Measurements from ENCODE around the gene CAMTA2.

CAMTA2 gene

DNA sequence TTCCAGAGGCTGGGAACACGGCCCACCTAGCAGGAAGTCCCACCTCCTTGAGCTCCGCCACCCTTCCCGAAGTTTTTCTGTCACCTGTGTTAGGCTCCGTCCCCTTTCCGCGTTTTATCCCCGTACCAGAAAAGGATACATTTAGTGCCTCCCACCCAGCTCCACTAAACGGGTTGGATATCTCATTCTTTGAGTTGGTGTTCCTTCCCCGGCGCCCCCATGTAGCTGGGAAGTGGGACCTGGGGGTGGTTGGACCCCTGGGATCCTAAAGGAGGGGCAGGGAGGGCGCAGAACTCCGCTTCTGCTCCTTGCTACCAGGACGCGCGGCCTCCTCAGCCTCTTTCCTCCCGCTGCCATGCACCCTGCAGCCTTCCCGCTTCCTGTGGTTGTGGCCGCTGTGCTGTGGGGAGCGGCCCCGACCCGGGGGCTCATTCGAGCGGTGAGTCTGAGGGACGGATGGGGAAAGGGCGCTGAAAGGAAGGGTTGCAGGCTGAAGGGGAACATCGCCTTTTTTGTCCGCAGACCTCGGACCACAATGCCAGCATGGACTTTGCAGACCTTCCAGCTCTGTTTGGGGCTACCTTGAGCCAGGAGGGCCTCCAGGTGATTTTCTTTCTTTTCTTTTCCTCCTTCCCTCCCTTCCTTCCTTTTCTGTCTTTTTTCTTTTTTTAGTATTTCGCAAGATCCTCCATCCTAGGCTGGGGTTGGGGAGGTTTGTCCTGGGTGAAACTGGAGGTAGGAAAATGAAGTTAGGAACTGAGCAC, 46.7 kb downstream of the CAMTA2 start:
- Histone ChIP-seq H3K9ac (ENCODE audit: low read length) (peak overlapping the region; percentile 95), H3K27me3 (replicated peaks; ENCODE audit: insufficient read depth, low read length) (no peaks in the 10 kb centered on the region), H3K9me3 (replicated peaks; ENCODE audit: insufficient read depth, low read length) (no peaks in the 10 kb centered on the region), H3K27ac (ENCODE audit: low read length) (peak overlapping the region; percentile 91), H3K79me2 (ENCODE audit: low read length) (peaks cover 80% of the 10 kb centered on the region), H3K9me2 (replicated peaks; ENCODE audit: insufficient read depth, low read length) (no peaks in the 10 kb centered on the region), H2AFZ (ENCODE audit: low read length) (peak overlapping the region; percentile 63), H3K36me3 (replicated peaks; ENCODE audit: insufficient read depth, low read length) (no peaks in the 10 kb centered on the region), H4K20me1 (ENCODE audit: insufficient read depth, low read length) (peaks cover 15% of the 10 kb centered on the region), H3K4me1 (ENCODE audit: low read length) (peaks cover 37% of the 10 kb centered on the region), H3K4me2 (ENCODE audit: low read depth, low read length) (peak overlapping the region; percentile 96), H3F3A (ENCODE audit: insufficient read depth, low read length) (peaks cover 51% of the 10 kb centered on the region), H3K4me3 (ENCODE audit: low read length) (peak overlapping the region; percentile 78)
- DNase-seq: no peak
- TF ChIP-seq EZH2 (optimal IDR thresholded peaks at IDR 0.05; ENCODE audit: low read depth, low read length) (no peak), EZH2phosphoT487 (IDR thresholded peaks at IDR 0.05; ENCODE audit: low read length) (no peak)
- TF ChIP-seq, protein P1, sequence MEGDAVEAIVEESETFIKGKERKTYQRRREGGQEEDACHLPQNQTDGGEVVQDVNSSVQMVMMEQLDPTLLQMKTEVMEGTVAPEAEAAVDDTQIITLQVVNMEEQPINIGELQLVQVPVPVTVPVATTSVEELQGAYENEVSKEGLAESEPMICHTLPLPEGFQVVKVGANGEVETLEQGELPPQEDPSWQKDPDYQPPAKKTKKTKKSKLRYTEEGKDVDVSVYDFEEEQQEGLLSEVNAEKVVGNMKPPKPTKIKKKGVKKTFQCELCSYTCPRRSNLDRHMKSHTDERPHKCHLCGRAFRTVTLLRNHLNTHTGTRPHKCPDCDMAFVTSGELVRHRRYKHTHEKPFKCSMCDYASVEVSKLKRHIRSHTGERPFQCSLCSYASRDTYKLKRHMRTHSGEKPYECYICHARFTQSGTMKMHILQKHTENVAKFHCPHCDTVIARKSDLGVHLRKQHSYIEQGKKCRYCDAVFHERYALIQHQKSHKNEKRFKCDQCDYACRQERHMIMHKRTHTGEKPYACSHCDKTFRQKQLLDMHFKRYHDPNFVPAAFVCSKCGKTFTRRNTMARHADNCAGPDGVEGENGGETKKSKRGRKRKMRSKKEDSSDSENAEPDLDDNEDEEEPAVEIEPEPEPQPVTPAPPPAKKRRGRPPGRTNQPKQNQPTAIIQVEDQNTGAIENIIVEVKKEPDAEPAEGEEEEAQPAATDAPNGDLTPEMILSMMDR (IDR thresholded peaks at IDR 0.05; ENCODE audit: low read length): no peak

DNA sequence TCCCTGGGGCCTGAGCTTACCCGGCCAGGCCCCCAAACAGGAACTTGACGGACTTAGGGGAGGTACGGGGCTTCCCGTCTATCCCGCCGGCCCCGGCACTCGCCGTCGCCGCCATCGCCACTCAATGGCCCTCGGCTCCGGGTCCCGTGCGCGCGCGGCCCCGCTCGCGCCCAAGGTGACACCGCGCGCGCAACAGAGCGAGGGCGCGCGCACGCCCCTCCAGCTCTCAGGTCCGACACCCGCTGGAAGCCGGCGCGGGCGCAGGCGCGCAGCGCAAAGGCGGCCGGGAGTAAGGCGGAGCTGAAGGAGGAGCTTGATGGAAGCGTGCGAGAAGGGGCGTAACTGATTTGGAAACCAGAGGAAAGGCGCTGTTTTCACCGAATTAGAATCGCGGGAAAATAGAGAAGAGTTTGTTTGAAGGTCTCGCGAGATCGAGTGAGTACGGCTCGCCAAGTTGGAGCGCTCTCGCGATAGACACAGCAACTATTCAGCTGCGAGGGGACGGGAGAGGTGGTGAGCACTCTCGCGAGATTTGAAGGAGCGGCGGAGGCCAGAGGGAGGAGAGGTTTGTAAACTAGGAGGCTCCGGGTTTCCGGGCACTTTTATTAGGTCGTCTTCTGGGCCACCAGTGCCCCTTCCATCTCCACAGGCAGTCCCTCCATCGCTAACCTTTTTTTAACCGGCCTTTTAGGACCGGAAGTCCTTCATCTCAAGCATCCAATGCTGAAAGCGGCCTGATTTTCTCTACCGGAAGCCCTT, 47.5 kb downstream of the CAMTA2 start, which contains the start of the genes RNF167 and SLC25A11:
Gene RNF167 (plus strand): TSS at position 473 of the 759 bp plus-strand sequence. CDS start 642 bp downstream, outside the sequence.
Gene SLC25A11 (minus strand): TSS at position 251 of the 759 bp plus-strand sequence. CDS start 136 bp downstream, at position 115.
- peaks cover 29% of the 10 kb centered on the region for H3K4me1 ChIP-seq (ENCODE audit: low read length)
- H3K36me3 ChIP-seq (replicated peaks; ENCODE audit: insufficient read depth, low read length): no peaks in the 10 kb centered on the region
- peak within 1 kb of the TSS; percentile 77 for H2AFZ ChIP-seq (ENCODE audit: low read length)
- peaks cover 8% of the 10 kb centered on the region for H4K20me1 ChIP-seq (ENCODE audit: insufficient read depth, low read length)
- no peaks in the 10 kb centered on the region for H3K27me3 ChIP-seq (replicated peaks; ENCODE audit: insufficient read depth, low read length)
- H3K27ac ChIP-seq (ENCODE audit: low read length): peak within 1 kb of the TSS; percentile 91
- TF ChIP-seq EZH2phosphoT487 (IDR thresholded peaks at IDR 0.05; ENCODE audit: low read length): no peak
- TF ChIP-seq, protein P1 (IDR thresholded peaks at IDR 0.05; ENCODE audit: low read length): no peak
- TF ChIP-seq EZH2 (optimal IDR thresholded peaks at IDR 0.05; ENCODE audit: low read depth, low read length): no peak
- no peaks in the 10 kb centered on the region for H3K9me3 ChIP-seq (replicated peaks; ENCODE audit: insufficient read depth, low read length)
- peak within 1 kb of the TSS; percentile 95 for H3K9ac ChIP-seq (ENCODE audit: low read length)
- H3K9me2 ChIP-seq (replicated peaks; ENCODE audit: insufficient read depth, low read length): no peaks in the 10 kb centered on the region
- H3K4me2 ChIP-seq (ENCODE audit: low read depth, low read length): peak within 1 kb of the TSS; percentile 96
- H3F3A ChIP-seq (ENCODE audit: insufficient read depth, low read length): peaks cover 44% of the 10 kb centered on the region
- peak; percentile 100 for DNase-seq
- peaks cover 72% of the 10 kb centered on the region for H3K79me2 ChIP-seq (ENCODE audit: low read length)
- H3K4me3 ChIP-seq (ENCODE audit: low read length): peak within 1 kb of the TSS; percentile 78

DNA sequence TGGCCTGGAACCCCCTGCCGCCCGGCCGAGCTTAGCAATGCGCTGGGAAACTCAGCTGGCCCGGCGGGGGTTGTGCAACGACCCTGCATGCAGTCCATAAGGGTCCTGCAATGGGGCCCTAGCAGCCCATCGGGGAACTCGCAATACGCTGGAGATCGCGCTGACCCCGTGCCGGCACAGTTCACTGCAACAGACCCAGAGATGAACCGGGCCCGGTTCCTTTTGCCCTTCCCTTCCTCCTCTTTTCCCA, 48.0 kb downstream of the CAMTA2 start:
- no peaks in the 10 kb centered on the region for H3K9me2 ChIP-seq (replicated peaks; ENCODE audit: insufficient read depth, low read length)
- H2AFZ ChIP-seq (ENCODE audit: low read length): peak overlapping the region; percentile 77
- H3K36me3 ChIP-seq (replicated peaks; ENCODE audit: insufficient read depth, low read length): no peaks in the 10 kb centered on the region

More for the DNA sequence above, 48.0 kb downstream of the CAMTA2 start:
- Histone ChIP-seq H3K27me3 (replicated peaks; ENCODE audit: insufficient read depth, low read length) (no peaks in the 10 kb centered on the region), H3K4me2 (ENCODE audit: low read depth, low read length) (peak overlapping the region; percentile 96), H3K79me2 (ENCODE audit: low read length) (peaks cover 67% of the 10 kb centered on the region), H3K9ac (ENCODE audit: low read length) (peak overlapping the region; percentile 95), H3K27ac (ENCODE audit: low read length) (peak overlapping the region; percentile 91), H4K20me1 (ENCODE audit: insufficient read depth, low read length) (peaks cover 3% of the 10 kb centered on the region), H3K9me3 (replicated peaks; ENCODE audit: insufficient read depth, low read length) (no peaks in the 10 kb centered on the region), H3K4me1 (ENCODE audit: low read length) (peaks cover 27% of the 10 kb centered on the region), H3K4me3 (ENCODE audit: low read length) (peak overlapping the region; percentile 78), H3F3A (ENCODE audit: insufficient read depth, low read length) (peaks cover 42% of the 10 kb centered on the region)
- no peak for DNase-seq
- TF ChIP-seq EZH2phosphoT487 (IDR thresholded peaks at IDR 0.05; ENCODE audit: low read length) (no peak), EZH2 (optimal IDR thresholded peaks at IDR 0.05; ENCODE audit: low read depth, low read length) (no peak)
- TF ChIP-seq, protein P1 (IDR thresholded peaks at IDR 0.05; ENCODE audit: low read length): no peak
